ENCODE data around the gene GRK7. TPM values are rescaled to one million over a fixed set of nuclear protein-coding genes. Genes with fewer than 3 reads are reported as not detected.

The GRK7 gene
- total RNA-seq, 1 experiment from 2014 or later, result not detected

DNA sequence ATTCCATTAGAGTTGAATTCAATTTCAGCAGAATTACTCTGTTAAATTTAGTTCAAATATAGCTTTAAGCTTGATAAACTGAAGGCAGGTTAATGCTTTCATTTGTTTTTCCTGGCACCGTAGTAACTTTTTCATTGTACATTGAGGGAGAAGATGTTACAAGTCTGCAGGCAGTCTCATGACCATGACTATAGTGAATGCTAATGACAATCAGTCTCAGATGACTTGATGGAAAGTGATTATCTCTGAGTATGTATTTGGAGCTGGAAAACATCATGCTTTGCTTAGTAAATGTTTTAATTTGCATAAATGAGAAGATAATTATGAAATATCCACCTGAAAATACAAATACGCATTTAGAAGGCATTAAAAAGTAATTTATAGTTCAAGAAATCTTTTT is 41.1 kb upstream of the GRK7 start:
- H3K23me2 ChIP-seq (ENCODE audit: insufficient read length, low read depth, low read length, poor library complexity, severe bottlenecking), result no peaks in the 10 kb centered on the region
- no peak overlapping the region for H3K4ac ChIP-seq (ENCODE audit: low read depth, low read length)
- H2BK5ac ChIP-seq (ENCODE audit: insufficient read length, low read length), result no peak overlapping the region
- no peaks in the 10 kb centered on the region for H3K9me3 Mint-ChIP-seq
- no peak overlapping the region for H3K27ac Mint-ChIP-seq
- H3K56ac ChIP-seq (ENCODE audit: insufficient read length, low read depth, low read length), result no peak overlapping the region
- H2BK15ac ChIP-seq (ENCODE audit: low read depth, low read length), result no peak overlapping the region
- H4K5ac ChIP-seq (ENCODE audit: insufficient read length, low read depth, low read length), result no peak overlapping the region
- no peaks in the 10 kb centered on the region for H3K36me3 Mint-ChIP-seq (ENCODE audit: insufficient read depth in 1 of 3, low read depth in 3 of 3)
- H3K4me1 ChIP-seq (ENCODE audit: insufficient read depth, low read length), result no peaks in the 10 kb centered on the region
- no peak for DNase-seq
- H2BK12ac ChIP-seq (ENCODE audit: insufficient read length, low read depth, low read length), result no peak overlapping the region
- H2BK20ac ChIP-seq (ENCODE audit: low read depth, low read length, poor library complexity, severe bottlenecking), result no peak overlapping the region
- H4K20me1 ChIP-seq (ENCODE audit: control insufficient read depth, insufficient read depth, insufficient read length), result no peaks in the 10 kb centered on the region
- no peak overlapping the region for H3K27ac ChIP-seq (ENCODE audit: insufficient read length, low read depth, low read length)
- no peaks in the 10 kb centered on the region for H3K79me2 ChIP-seq (ENCODE audit: insufficient read depth, low read length)
- H3K27me3 ChIP-seq (ENCODE audit: insufficient read depth, low read length), result no peaks in the 10 kb centered on the region
- no peak overlapping the region for H3K18ac ChIP-seq (ENCODE audit: insufficient read length, low read depth, low read length)
- no peak overlapping the region for H2AK5ac ChIP-seq (ENCODE audit: insufficient read length, low read length)
- peaks cover 7 to 9% of the 10 kb centered on the region in 2 experiments for H3K4me1 Mint-ChIP-seq
- H4K8ac ChIP-seq (replicated peaks; ENCODE audit: insufficient read length, low read depth, low read length), result no peak overlapping the region
- H3T11ph ChIP-seq (ENCODE audit: low read length), result no peak overlapping the region
- no peak overlapping the region for H3K4me2 ChIP-seq (ENCODE audit: insufficient read depth, insufficient read length, low read length)
- no peak overlapping the region for H3K4me3 Mint-ChIP-seq
- no peak overlapping the region for H3K9ac ChIP-seq (ENCODE audit: extremely low read depth, insufficient read length, low read length)
- no peak overlapping the region for H4K91ac ChIP-seq (ENCODE audit: insufficient read length, low read depth, low read length)
- no CpG with 5 or more reads among the region's 2 CpGs for WGBS (ENCODE audit: extremely low coverage, insufficient read length, low lambda C conversion rate)
- H3K79me1 ChIP-seq (ENCODE audit: insufficient read depth, low read depth, low read length, poor library complexity, severe bottlenecking), result no peaks in the 10 kb centered on the region
- H2BK120ac ChIP-seq (ENCODE audit: low read depth, low read length, poor library complexity, severe bottlenecking), result no peak overlapping the region
- TF ChIP-seq, protein P1, sequence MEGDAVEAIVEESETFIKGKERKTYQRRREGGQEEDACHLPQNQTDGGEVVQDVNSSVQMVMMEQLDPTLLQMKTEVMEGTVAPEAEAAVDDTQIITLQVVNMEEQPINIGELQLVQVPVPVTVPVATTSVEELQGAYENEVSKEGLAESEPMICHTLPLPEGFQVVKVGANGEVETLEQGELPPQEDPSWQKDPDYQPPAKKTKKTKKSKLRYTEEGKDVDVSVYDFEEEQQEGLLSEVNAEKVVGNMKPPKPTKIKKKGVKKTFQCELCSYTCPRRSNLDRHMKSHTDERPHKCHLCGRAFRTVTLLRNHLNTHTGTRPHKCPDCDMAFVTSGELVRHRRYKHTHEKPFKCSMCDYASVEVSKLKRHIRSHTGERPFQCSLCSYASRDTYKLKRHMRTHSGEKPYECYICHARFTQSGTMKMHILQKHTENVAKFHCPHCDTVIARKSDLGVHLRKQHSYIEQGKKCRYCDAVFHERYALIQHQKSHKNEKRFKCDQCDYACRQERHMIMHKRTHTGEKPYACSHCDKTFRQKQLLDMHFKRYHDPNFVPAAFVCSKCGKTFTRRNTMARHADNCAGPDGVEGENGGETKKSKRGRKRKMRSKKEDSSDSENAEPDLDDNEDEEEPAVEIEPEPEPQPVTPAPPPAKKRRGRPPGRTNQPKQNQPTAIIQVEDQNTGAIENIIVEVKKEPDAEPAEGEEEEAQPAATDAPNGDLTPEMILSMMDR (conservative IDR thresholded peaks at IDR 0.05), result no peak
- no peaks in the 10 kb centered on the region for H3K9me3 ChIP-seq (ENCODE audit: control insufficient read depth, low read depth, low read length)
- no peak overlapping the region for H2AFZ ChIP-seq (ENCODE audit: low read length)
- H3K27me3 Mint-ChIP-seq (ENCODE audit: low read depth), result no peaks in the 10 kb centered on the region
- no peak overlapping the region for H3K14ac ChIP-seq (ENCODE audit: insufficient read depth, low read length)
- H3K23ac ChIP-seq (ENCODE audit: insufficient read length, low read depth, low read length), result no peak overlapping the region
